DND-41 (cell line): ENCODE data around the gene ASB13.

Experiments used
- ATAC-seq: fragments of 200-7000 bp; cut with Tn5 transposase; 3 replicates; pipeline ENCODE4 v1.9.1; 2021; ENCODE audit warnings: low read depth; ENCODE audit not compliant: insufficient read depth
- DNase-seq: peaks from one replicate; pipeline ENCODE4 v3.0.0-alpha.2; 2020
- H2AFZ ChIP-seq: 2 replicates; pipeline ENCODE4 v1.6.0; 2012; ENCODE audit warnings: low read depth, low read length
- H3K27ac ChIP-seq: 2 replicates; pipeline ENCODE4 v1.5.1; 2012; ENCODE audit warnings: low read length, inconsistent platforms
- H3K27me3 ChIP-seq: fragments of 200-600 bp; sonication (generic); 2 replicates; pipeline ENCODE4 v1.6.0; 2012; ENCODE audit warnings: low read length, mild to moderate bottlenecking, inconsistent platforms; ENCODE audit not compliant: insufficient read depth, poor library complexity
- H3K36me3 ChIP-seq: 2 replicates; pipeline ENCODE4 v1.5.1; 2012; ENCODE audit warnings: low read length, inconsistent platforms; ENCODE audit not compliant: insufficient read depth
- H3K4me1 ChIP-seq: 2 replicates; pipeline ENCODE4 v1.5.1; 2012; ENCODE audit warnings: mild to moderate bottlenecking, low read length; ENCODE audit not compliant: insufficient read depth
- H3K4me2 ChIP-seq: 2 replicates; pipeline ENCODE4 v1.6.0; 2012; ENCODE audit warnings: mild to moderate bottlenecking, moderate library complexity, low read length, inconsistent platforms; ENCODE audit not compliant: insufficient read depth
- H3K4me3 ChIP-seq, 2 experiments: fragments of 200-600 bp in 1 of 2; shearing (Covaris generic) in 1 of 2; 2 replicates each; pipeline ENCODE4 v1.5.1; 2012 to 2016; ENCODE audit warnings: inconsistent platforms in 2 of 2, low read length in 2 of 2, mild to moderate bottlenecking in 2 of 2, low read depth in 1 of 2, moderate library complexity in 1 of 2
- H3K79me2 ChIP-seq: 2 replicates; pipeline ENCODE4 v1.6.0; 2012; ENCODE audit warnings: low read length, inconsistent platforms; ENCODE audit not compliant: insufficient read depth
- H3K9ac ChIP-seq: 2 replicates; pipeline ENCODE4 v1.6.0; 2012; ENCODE audit warnings: low read depth, mild to moderate bottlenecking, inconsistent platforms, low read length, moderate library complexity
- H3K9me3 ChIP-seq: 2 replicates; pipeline ENCODE4 v1.5.1; 2012; ENCODE audit warnings: low read length, moderate library complexity, mild to moderate bottlenecking, inconsistent platforms; ENCODE audit not compliant: insufficient read depth, severe bottlenecking
- H4K20me1 ChIP-seq: 2 replicates; pipeline ENCODE4 v1.6.0; 2012; ENCODE audit warnings: low read length; ENCODE audit not compliant: insufficient read depth
- EZH2 ChIP-seq: IDR thresholded peaks from 3 replicates; pipeline ENCODE4 v1.6.1; 2012; ENCODE audit warnings: borderline replicate concordance, low read depth, mild to moderate bottlenecking, moderate library complexity, low read length, inconsistent platforms; ENCODE audit not compliant: severe bottlenecking
- TF ChIP-seq, protein P1 (sequence below): IDR thresholded peaks from 2 replicates; pipeline ENCODE4 v1.5.1; 2012; ENCODE audit warnings: borderline replicate concordance, low read length, moderate library complexity, mild to moderate bottlenecking; ENCODE audit not compliant: poor library complexity, severe bottlenecking; ENCODE audit errors: extremely low read depth

ASB13 gene

DNA sequence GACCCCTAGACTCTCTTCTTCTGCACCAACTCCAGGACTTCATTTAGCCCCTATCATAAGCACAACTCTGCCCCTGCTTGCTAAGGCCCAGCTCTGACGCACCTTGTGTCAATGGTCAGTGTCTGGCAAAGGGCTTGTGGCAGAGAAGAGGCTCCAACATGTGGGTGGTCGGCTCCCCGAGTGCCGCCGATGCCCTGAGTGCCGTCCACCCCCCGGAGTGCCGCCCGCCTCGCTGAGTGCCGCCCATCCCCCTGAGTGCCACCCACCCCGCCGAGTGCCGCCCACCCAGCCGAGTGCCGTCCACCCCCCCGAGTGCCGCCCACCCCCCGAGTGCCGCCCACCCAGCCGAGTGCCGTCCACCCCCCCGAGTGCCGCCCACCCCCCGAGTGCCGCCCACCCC, 50.3 kb downstream of the ASB13 start:
- Histone ChIP-seq H3K4me2 (no peak overlapping the region), H3K27ac (no peak overlapping the region), H3K9me3 (no peaks in the 10 kb centered on the region), H3K9ac (no peak overlapping the region), H2AFZ (no peak overlapping the region), H3K4me3 (no peak overlapping the region), H3K36me3 (no peaks in the 10 kb centered on the region), H4K20me1 (0 out of 2 replicates have a peak, but pooled peaks cover 3% of the 10 kb centered on the region), H3K79me2 (no peaks in the 10 kb centered on the region), H3K4me1 (no peaks in the 10 kb centered on the region), H3K27me3 (peaks cover 13% of the 10 kb centered on the region)
- no peak for TF ChIP-seq EZH2
- TF ChIP-seq, protein P1, sequence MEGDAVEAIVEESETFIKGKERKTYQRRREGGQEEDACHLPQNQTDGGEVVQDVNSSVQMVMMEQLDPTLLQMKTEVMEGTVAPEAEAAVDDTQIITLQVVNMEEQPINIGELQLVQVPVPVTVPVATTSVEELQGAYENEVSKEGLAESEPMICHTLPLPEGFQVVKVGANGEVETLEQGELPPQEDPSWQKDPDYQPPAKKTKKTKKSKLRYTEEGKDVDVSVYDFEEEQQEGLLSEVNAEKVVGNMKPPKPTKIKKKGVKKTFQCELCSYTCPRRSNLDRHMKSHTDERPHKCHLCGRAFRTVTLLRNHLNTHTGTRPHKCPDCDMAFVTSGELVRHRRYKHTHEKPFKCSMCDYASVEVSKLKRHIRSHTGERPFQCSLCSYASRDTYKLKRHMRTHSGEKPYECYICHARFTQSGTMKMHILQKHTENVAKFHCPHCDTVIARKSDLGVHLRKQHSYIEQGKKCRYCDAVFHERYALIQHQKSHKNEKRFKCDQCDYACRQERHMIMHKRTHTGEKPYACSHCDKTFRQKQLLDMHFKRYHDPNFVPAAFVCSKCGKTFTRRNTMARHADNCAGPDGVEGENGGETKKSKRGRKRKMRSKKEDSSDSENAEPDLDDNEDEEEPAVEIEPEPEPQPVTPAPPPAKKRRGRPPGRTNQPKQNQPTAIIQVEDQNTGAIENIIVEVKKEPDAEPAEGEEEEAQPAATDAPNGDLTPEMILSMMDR, result no peak
- no peak for ATAC-seq
- DNase-seq, result no peak

DNA sequence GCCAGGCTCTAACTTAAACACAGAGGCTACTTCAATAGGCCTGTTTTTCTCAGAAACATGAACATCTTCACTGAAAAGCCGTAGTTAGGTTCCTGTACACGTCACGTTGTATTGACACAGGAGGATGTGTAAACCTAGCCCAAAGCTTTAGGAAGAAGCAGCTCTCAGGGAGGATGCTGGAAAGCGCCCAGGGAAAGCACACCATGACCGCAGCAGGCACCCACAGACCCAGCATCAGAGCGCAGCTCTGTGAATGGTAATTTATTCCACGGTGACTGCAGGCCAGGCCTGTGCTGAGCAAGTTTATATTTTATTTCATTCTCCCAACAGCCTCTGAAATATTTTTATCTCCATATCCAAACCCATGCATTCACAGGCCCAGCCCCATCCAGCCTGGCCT, 51.1 kb downstream of the ASB13 start:
- Histone ChIP-seq H3K27me3 (peaks cover 12% of the 10 kb centered on the region), H3K36me3 (no peaks in the 10 kb centered on the region), H2AFZ (no peak overlapping the region), H3K9ac (no peak overlapping the region), H3K4me3 (no peak overlapping the region), H3K79me2 (no peaks in the 10 kb centered on the region), H4K20me1 (0 out of 2 replicates have a peak, but pooled peaks cover 3% of the 10 kb centered on the region), H3K4me2 (no peak overlapping the region), H3K27ac (no peak overlapping the region), H3K9me3 (no peaks in the 10 kb centered on the region), H3K4me1 (no peaks in the 10 kb centered on the region)
- TF ChIP-seq EZH2, result no peak
- TF ChIP-seq, protein P1, result no peak
- ATAC-seq (no peak), DNase-seq (no peak)

DNA sequence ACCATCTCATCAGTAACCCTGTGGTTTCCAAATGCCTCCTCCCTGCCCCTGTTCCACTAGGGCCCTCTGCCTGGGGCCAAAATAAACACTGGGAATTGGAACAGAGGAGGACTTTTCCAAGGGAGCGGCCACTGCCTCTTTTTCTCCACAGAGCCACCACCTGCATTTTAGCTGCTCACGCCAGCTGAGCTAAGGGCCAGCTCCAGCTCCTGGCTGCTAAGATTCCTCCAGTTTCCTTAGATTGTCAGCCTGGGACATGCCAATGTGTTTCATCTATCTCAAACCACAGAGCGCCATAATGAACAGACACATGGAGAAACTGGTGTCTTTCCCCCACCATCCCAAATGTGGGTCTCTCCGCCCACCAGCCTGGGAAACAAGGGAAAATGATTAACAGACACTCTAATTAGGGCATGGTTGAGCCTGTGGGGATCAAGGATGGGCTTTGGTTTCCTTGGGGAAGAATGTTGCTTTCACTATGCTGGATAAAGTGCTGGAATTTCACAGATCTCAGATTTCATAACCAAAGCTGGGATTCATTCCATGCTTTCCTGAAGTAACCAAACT, 52.2 kb downstream of the ASB13 start:
- Histone ChIP-seq H3K9ac (no peak overlapping the region), H3K4me1 (no peaks in the 10 kb centered on the region), H2AFZ (no peak overlapping the region), H3K27ac (no peak overlapping the region), H3K79me2 (no peaks in the 10 kb centered on the region), H4K20me1 (0 out of 2 replicates have a peak, but pooled peaks cover 3% of the 10 kb centered on the region), H3K4me3 (no peak overlapping the region), H3K27me3 (peaks cover 2% of the 10 kb centered on the region), H3K4me2 (no peak overlapping the region), H3K9me3 (no peaks in the 10 kb centered on the region), H3K36me3 (no peaks in the 10 kb centered on the region)
- DNase-seq (no peak), ATAC-seq (no peak)
- TF ChIP-seq, protein P1, result no peak
- no peak for TF ChIP-seq EZH2
